ENCODE measurements around the gene PCDHGA11. TPM values are rescaled to one million over a fixed set of nuclear protein-coding genes. Genes with fewer than 3 reads are reported as not detected.
"Not testable (repeated sequence)": the region's sequence is repeated elsewhere in the genome, so short reads cannot be mapped to it uniquely, and the experiment has no call there.

PCDHGA11 gene
- total RNA-seq, 1 donor from 2014 or later, result 1.9 TPM

DNA sequence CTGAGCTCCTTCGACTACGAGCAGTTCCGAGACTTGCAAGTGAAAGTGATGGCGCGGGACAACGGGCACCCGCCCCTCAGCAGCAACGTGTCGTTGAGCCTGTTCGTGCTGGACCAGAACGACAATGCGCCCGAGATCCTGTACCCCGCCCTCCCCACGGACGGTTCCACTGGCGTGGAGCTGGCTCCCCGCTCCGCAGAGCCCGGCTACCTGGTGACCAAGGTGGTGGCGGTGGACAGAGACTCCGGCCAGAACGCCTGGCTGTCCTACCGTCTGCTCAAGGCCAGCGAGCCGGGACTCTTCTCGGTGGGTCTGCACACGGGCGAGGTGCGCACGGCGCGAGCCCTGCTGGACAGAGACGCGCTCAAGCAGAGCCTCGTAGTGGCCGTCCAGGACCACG lies 11.5 kb downstream of the PCDHGA11 start:
- not testable (repeated sequence) for ATAC-seq

DNA sequence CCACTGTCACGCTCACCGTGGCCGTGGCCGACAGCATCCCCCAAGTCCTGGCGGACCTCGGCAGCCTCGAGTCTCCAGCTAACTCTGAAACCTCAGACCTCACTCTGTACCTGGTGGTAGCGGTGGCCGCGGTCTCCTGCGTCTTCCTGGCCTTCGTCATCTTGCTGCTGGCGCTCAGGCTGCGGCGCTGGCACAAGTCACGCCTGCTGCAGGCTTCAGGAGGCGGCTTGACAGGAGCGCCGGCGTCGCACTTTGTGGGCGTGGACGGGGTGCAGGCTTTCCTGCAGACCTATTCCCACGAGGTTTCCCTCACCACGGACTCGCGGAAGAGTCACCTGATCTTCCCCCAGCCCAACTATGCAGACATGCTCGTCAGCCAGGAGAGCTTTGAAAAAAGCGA lies 11.9 kb downstream of the PCDHGA11 start:
- not testable (repeated sequence) for ATAC-seq

DNA sequence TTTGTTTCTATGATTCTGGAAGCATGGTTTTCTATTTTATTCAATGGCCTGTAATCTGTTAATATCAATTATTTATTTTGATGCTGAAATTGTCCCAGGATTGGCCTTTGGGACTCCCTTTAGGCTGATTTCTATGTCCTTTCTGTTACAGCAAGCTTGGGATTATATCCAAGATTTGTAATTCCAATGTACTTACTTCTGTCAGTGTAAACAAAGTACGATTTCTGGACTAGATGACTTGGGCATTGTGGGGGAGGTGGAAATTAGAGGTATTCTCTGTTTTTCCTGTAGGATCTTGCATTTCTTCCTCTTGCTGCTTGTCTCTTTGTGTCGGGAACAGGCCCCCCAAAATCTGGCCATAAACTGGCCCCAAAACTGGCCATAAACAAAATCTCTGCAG lies 13.2 kb downstream of the PCDHGA11 start:
- no peak for ATAC-seq

GRCh38 chr5:141437221-141437620 lies 16.4 kb downstream of the PCDHGA11 start:
- ATAC-seq, result no peak

GRCh38 chr5:141439411-141440141 lies 18.7 kb downstream of the PCDHGA11 start:
- no peak for ATAC-seq

DNA sequence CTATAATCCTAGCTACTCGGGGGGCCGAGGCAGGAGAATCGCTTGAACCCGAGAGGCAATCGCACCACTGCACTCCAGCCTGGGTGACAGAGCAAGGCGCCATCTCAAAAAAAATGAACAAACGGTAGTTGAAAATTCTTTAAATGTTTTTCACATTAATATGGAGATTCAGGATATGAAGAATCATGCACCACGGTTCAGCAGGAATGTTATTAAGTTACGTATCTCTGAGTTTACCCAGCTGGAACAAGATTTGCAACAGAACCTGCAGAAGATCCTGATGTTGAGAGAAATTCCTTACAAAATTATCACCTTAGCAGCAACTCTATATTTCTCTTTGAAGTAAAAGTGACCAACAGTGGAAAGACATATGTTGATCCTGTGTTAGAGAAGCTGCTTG lies 19.5 kb downstream of the PCDHGA11 start:
- ATAC-seq, result no peak

DNA sequence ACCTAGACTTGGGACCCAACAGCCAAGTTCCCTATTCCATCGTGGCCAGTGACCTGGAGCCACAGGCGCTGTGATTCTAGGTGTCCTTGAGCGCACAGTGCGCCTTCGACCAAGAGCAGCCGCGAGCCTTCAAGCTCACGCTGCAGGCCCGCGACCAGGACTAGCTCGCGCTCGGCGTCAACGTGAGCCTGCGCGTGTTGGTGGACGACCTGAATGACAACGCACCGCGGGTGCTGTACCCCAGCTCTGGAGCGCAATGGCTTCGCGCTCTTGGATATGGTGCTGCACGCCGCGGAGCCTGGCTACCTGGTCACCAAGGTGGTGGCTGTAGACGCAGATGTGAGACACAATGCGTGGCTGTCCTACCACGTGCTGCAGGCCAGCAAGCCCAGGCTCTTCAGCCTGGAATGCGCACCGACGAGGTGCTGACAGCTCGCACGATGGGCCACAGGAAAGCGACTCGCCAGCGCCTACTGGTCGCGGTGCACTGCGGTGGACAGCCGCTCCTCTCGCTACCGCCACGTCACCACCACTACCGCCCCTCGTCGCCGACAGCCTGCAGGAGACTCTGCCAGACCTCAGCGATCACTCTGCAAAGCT lies 20.8 kb downstream of the PCDHGA11 start:
- ATAC-seq, result no peak

- ATAC-seq, result no peak
Measured at GRCh38 chr5:141465351-141465750, 44.5 kb downstream of the PCDHGA11 start.

Other genes starting within 250 kb of the PCDHGA11 start
- 0.20 TPM for gene PCDHB7, start 248.4 kb upstream of the PCDHGA11 start, total RNA-seq
- 0.40 TPM for gene PCDHB8, start 243.3 kb upstream of the PCDHGA11 start, total RNA-seq
- gene PCDHB16, start 238.7 kb upstream of the PCDHGA11 start, total RNA-seq, result 0.48 TPM
- gene PCDHB9, start 233.9 kb upstream of the PCDHGA11 start, total RNA-seq, result 0.48 TPM
- gene PCDHB10, start 228.7 kb upstream of the PCDHGA11 start, total RNA-seq, result 0.80 TPM
- 0.44 TPM for gene PCDHB11, start 221.4 kb upstream of the PCDHGA11 start, total RNA-seq
- 0.72 TPM for gene PCDHB12, start 212.3 kb upstream of the PCDHGA11 start, total RNA-seq
- 3.4 TPM for gene PCDHB13, start 207.1 kb upstream of the PCDHGA11 start, total RNA-seq
- 2.0 TPM for gene PCDHB14, start 197.7 kb upstream of the PCDHGA11 start, total RNA-seq
- 0.44 TPM for gene PCDHB15, start 175.7 kb upstream of the PCDHGA11 start, total RNA-seq
- gene SLC25A2, start 117.0 kb upstream of the PCDHGA11 start, total RNA-seq, result 0.24 TPM
- gene TAF7, start 100.3 kb upstream of the PCDHGA11 start, total RNA-seq, result 35.1 TPM
- 0.40 TPM for gene PCDHGA1, start 90.5 kb upstream of the PCDHGA11 start, total RNA-seq
- gene PCDHGA2, start 82.3 kb upstream of the PCDHGA11 start, total RNA-seq, result 0.68 TPM
- 0.76 TPM for gene PCDHGA3, start 77.2 kb upstream of the PCDHGA11 start, total RNA-seq
- 0.92 TPM for gene PCDHGB1, start 71.0 kb upstream of the PCDHGA11 start, total RNA-seq
- gene PCDHGA4, start 66.0 kb upstream of the PCDHGA11 start, total RNA-seq, result 0.48 TPM
- gene PCDHGB2, start 61.1 kb upstream of the PCDHGA11 start, total RNA-seq, result 1.2 TPM
- 0.72 TPM for gene PCDHGA5, start 56.9 kb upstream of the PCDHGA11 start, total RNA-seq
- 0.76 TPM for gene PCDHGB3, start 50.8 kb upstream of the PCDHGA11 start, total RNA-seq
- 1.2 TPM for gene PCDHGA6, start 47.2 kb upstream of the PCDHGA11 start, total RNA-seq
- gene PCDHGA7, start 38.3 kb upstream of the PCDHGA11 start, total RNA-seq, result 1.6 TPM
- 2.8 TPM for gene PCDHGB4, start 33.4 kb upstream of the PCDHGA11 start, total RNA-seq
- gene PCDHGA8, start 28.4 kb upstream of the PCDHGA11 start, total RNA-seq, result 0.64 TPM
- 5.8 TPM for gene PCDHGB5, start 23.1 kb upstream of the PCDHGA11 start, total RNA-seq
- gene PCDHGA9, start 18.3 kb upstream of the PCDHGA11 start, total RNA-seq, result 3.1 TPM
- gene PCDHGB6, start 13.0 kb upstream of the PCDHGA11 start, total RNA-seq, result 3.0 TPM
- 5.3 TPM for gene PCDHGA10, start 8.1 kb upstream of the PCDHGA11 start, total RNA-seq
- gene PCDHGB7, start 3.4 kb upstream of the PCDHGA11 start, total RNA-seq, result 3.3 TPM
- gene PCDHGA12, start 9.5 kb downstream of the PCDHGA11 start, total RNA-seq, result 1.5 TPM
- gene PCDHGC3, start 54.9 kb downstream of the PCDHGA11 start, total RNA-seq, result 38.8 TPM
- gene PCDHGC4, start 64.0 kb downstream of the PCDHGA11 start, total RNA-seq, result 1.1 TPM
- gene PCDHGC5, start 68.0 kb downstream of the PCDHGA11 start, total RNA-seq, result 1.0 TPM
- 108 TPM for gene DIAPH1, start 197.9 kb downstream of the PCDHGA11 start, total RNA-seq
- gene HDAC3, start 215.8 kb downstream of the PCDHGA11 start, total RNA-seq, result 48.2 TPM
- 4.5 TPM for gene RELL2, start 215.9 kb downstream of the PCDHGA11 start, total RNA-seq
- gene FCHSD1, start 230.4 kb downstream of the PCDHGA11 start, total RNA-seq, result 5.8 TPM